WTC11 (cell line): ENCODE data around the gene PIK3C2B. TPM values are rescaled to one million over a fixed set of nuclear protein-coding genes. Genes with fewer than 3 reads are reported as not detected.

Experiments
- ATAC-seq: fragments of 200-7000 bp; cut with Tn5 transposase; 2 replicates; pipeline ENCODE4 v1.10.0; 2021; ENCODE audit warnings: mild to moderate bottlenecking, moderate library complexity
- CTCF ChIA-PET: fragments of 300-600 bp; sonication (Branson Sonifier 250); formaldehyde crosslinking; loops from one replicate; lab custom pipeline; 2021; ENCODE audit warnings: antibody characterized with exemption; lab: Charles Lee
- POLR2A ChIA-PET: fragments of 350-600 bp; sonication (Branson Sonifier 250); formaldehyde crosslinking; loops from one replicate; lab custom pipeline; 2021; ENCODE audit warnings: antibody characterized with exemption; lab: Charles Lee
- DNase-seq: peaks from one replicate; pipeline ENCODE4 v3.0.0; 2021; ENCODE audit warnings: low spot score
- H3K27ac Mint-ChIP-seq: 2 replicates; pipeline ENCODE4 v1.8.0; 2021; ENCODE audit warnings: mixed read lengths
- H3K27me3 Mint-ChIP-seq: 2 replicates; pipeline ENCODE4 v1.8.0; 2021; ENCODE audit warnings: low read depth, mild to moderate bottlenecking, moderate library complexity, mixed read lengths
- H3K36me3 Mint-ChIP-seq: 2 replicates; pipeline ENCODE4 v1.8.0; 2021; ENCODE audit warnings: mixed read lengths
- H3K4me1 Mint-ChIP-seq: 2 replicates; pipeline ENCODE4 v1.8.0; 2022; ENCODE audit warnings: mixed read lengths
- H3K4me3 Mint-ChIP-seq: 2 replicates; pipeline ENCODE4 v1.8.0; 2021; ENCODE audit warnings: mild to moderate bottlenecking, moderate library complexity, mixed read lengths
- H3K9me3 Mint-ChIP-seq: 2 replicates; pipeline ENCODE4 v1.8.0; 2021; ENCODE audit warnings: mixed read lengths
- CREM ChIP-seq: sonication (generic); formaldehyde crosslinking; IDR thresholded peaks from 2 replicates; pipeline ENCODE4 v1.8.1; 2022; ENCODE audit warnings: mild to moderate bottlenecking, missing genetic modification reagents, moderate library complexity
- E2F1 ChIP-seq: sonication (generic); formaldehyde crosslinking; IDR thresholded peaks from 2 replicates; pipeline ENCODE4 v1.8.0; 2022; ENCODE audit warnings: mild to moderate bottlenecking, missing genetic modification reagents
- FOXJ3 ChIP-seq: sonication (generic); formaldehyde crosslinking; IDR thresholded peaks from 2 replicates; pipeline ENCODE4 v1.9.0; 2021; ENCODE audit warnings: missing genetic modification reagents, mild to moderate bottlenecking, borderline replicate concordance
- GTF2I ChIP-seq: fragments of 250-450 bp; sonication (Bioruptor Pico); conservative IDR thresholded peaks from 2 replicates; pipeline ENCODE4 v1.4.0; 2021; ENCODE audit warnings: mild to moderate bottlenecking
- IRF1 ChIP-seq: sonication (generic); formaldehyde crosslinking; IDR thresholded peaks from 2 replicates; pipeline ENCODE4 v1.8.0; 2023; ENCODE audit warnings: missing genetic modification reagents
- IRF2 ChIP-seq: sonication (generic); formaldehyde crosslinking; IDR thresholded peaks from 2 replicates; pipeline ENCODE4 v1.8.0; 2022; ENCODE audit warnings: low read depth, missing genetic modification reagents, borderline replicate concordance
- JUN ChIP-seq: sonication (generic); formaldehyde crosslinking; IDR thresholded peaks from 2 replicates; pipeline ENCODE4 v1.8.0; 2023; ENCODE audit warnings: mild to moderate bottlenecking, missing genetic modification reagents
- NFE2L1 ChIP-seq: sonication (generic); formaldehyde crosslinking; IDR thresholded peaks from 2 replicates; pipeline ENCODE4 v1.8.1; 2023; ENCODE audit warnings: missing genetic modification reagents
- NFYB ChIP-seq: sonication (generic); formaldehyde crosslinking; conservative IDR thresholded peaks from 2 replicates; pipeline ENCODE4 v1.8.0; 2022; ENCODE audit warnings: low read depth, missing genetic modification reagents
- NR3C1 ChIP-seq: sonication (generic); formaldehyde crosslinking; conservative IDR thresholded peaks from 2 replicates; pipeline ENCODE4 v1.8.1; 2023; ENCODE audit warnings: low read depth, mild to moderate bottlenecking, missing genetic modification reagents
- SMAD4 ChIP-seq: sonication (generic); formaldehyde crosslinking; IDR thresholded peaks from 2 replicates; pipeline ENCODE4 v1.8.0; 2022; ENCODE audit warnings: mild to moderate bottlenecking, missing genetic modification reagents
- SP1 ChIP-seq: sonication (generic); formaldehyde crosslinking; conservative IDR thresholded peaks from 2 replicates; pipeline ENCODE4 v1.8.1; 2022; ENCODE audit warnings: missing genetic modification reagents
- TEAD4 ChIP-seq: sonication (generic); formaldehyde crosslinking; IDR thresholded peaks from 2 replicates; pipeline ENCODE4 v1.8.0; 2022; ENCODE audit warnings: mild to moderate bottlenecking, missing genetic modification reagents
- USF2 ChIP-seq: sonication (generic); formaldehyde crosslinking; IDR thresholded peaks from 2 replicates; pipeline ENCODE4 v1.8.1; 2023; ENCODE audit warnings: mild to moderate bottlenecking, missing genetic modification reagents, moderate library complexity
- ZBTB21 ChIP-seq: sonication (generic); formaldehyde crosslinking; IDR thresholded peaks from 2 replicates; pipeline ENCODE4 v1.8.1; 2023; ENCODE audit warnings: mild to moderate bottlenecking, missing genetic modification reagents, borderline replicate concordance
- ZNF219 ChIP-seq: sonication (generic); formaldehyde crosslinking; IDR thresholded peaks from 2 replicates; pipeline ENCODE4 v1.8.0; 2023; ENCODE audit warnings: missing genetic modification reagents, mild to moderate bottlenecking, borderline replicate concordance
- ZNF396 ChIP-seq: fragments of 250-450 bp; sonication (Bioruptor Pico); IDR thresholded peaks from 2 replicates; pipeline ENCODE4 v1.8.0; 2021; ENCODE audit warnings: mild to moderate bottlenecking, moderate library complexity, borderline replicate concordance
- ZNF416 ChIP-seq: fragments of 250-450 bp; sonication (Bioruptor Pico); IDR thresholded peaks from 2 replicates; pipeline ENCODE4 v1.9.0; 2021; ENCODE audit warnings: mild to moderate bottlenecking, inconsistent platforms
- ZSCAN18 ChIP-seq: fragments of 250-450 bp; sonication (Bioruptor Pico); IDR thresholded peaks from 2 replicates; pipeline ENCODE4 v2.1.2; 2022; ENCODE audit warnings: mild to moderate bottlenecking, moderate library complexity
- total RNA-seq: library from RNA; stranded (reverse); gene quantifications from 3 replicates; pipeline ENCODE4 v1.2.3, GENCODE V29; 2021
- TF ChIP-seq, protein P1 (sequence below): fragments of 250-450 bp; sonication (Bioruptor Pico); IDR thresholded peaks from 2 replicates; pipeline ENCODE4 v1.8.0; 2021; ENCODE audit warnings: mild to moderate bottlenecking
- TF ChIP-seq, protein P2 (sequence below): sonication (generic); formaldehyde crosslinking; IDR thresholded peaks from 2 replicates; pipeline ENCODE4 v1.8.1; 2022; ENCODE audit warnings: missing genetic modification reagents, borderline replicate concordance

Gene PIK3C2B
- total RNA-seq, 1 experiment from 2014 or later = 27.7 TPM

- H3K4me1 Mint-ChIP-seq = peaks cover 62% of the 10 kb centered on the region
- H3K36me3 Mint-ChIP-seq = no peaks in the 10 kb centered on the region
- no peak overlapping the region for H3K27ac Mint-ChIP-seq
- H3K27me3 Mint-ChIP-seq = no peaks in the 10 kb centered on the region; the same call in 1 of the 2 replicates
- no peaks in the 10 kb centered on the region for H3K9me3 Mint-ChIP-seq
- no peak overlapping the region for H3K4me3 Mint-ChIP-seq
- DNase-seq = no peak
- no peak for ATAC-seq
- CTCF ChIA-PET = interaction anchor here (0.9 to 6.2 kb wide), 11 partner anchors 14 to 327 kb away, joined by 3 to 130 read pairs (median 12); partner anchors contain the start of genes GOLT1A, MDM4 and PIK3C2B
- POLR2A ChIA-PET = interaction anchor here (0.8 to 1.2 kb wide), 2 partner anchors 12 to 15 kb away, joined by 3 read pairs; partner anchors contain the start of gene PIK3C2B
- no peak for TF ChIP-seq USF2
- no peak for TF ChIP-seq ZNF396 (CRISPR knock-in tag)
- TF ChIP-seq IRF2 (CRISPR knock-in tag) = no peak
- TF ChIP-seq, protein P1, sequence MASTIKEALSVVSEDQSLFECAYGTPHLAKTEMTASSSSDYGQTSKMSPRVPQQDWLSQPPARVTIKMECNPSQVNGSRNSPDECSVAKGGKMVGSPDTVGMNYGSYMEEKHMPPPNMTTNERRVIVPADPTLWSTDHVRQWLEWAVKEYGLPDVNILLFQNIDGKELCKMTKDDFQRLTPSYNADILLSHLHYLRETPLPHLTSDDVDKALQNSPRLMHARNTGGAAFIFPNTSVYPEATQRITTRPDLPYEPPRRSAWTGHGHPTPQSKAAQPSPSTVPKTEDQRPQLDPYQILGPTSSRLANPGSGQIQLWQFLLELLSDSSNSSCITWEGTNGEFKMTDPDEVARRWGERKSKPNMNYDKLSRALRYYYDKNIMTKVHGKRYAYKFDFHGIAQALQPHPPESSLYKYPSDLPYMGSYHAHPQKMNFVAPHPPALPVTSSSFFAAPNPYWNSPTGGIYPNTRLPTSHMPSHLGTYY (CRISPR knock-in tag) = no peak
- no peak for TF ChIP-seq E2F1 (CRISPR knock-in tag)
- no peak for TF ChIP-seq NFE2L1 (CRISPR knock-in tag)
- TF ChIP-seq ZBTB21 (CRISPR knock-in tag) = no peak
- no peak for TF ChIP-seq TEAD4
- TF ChIP-seq, protein P2, sequence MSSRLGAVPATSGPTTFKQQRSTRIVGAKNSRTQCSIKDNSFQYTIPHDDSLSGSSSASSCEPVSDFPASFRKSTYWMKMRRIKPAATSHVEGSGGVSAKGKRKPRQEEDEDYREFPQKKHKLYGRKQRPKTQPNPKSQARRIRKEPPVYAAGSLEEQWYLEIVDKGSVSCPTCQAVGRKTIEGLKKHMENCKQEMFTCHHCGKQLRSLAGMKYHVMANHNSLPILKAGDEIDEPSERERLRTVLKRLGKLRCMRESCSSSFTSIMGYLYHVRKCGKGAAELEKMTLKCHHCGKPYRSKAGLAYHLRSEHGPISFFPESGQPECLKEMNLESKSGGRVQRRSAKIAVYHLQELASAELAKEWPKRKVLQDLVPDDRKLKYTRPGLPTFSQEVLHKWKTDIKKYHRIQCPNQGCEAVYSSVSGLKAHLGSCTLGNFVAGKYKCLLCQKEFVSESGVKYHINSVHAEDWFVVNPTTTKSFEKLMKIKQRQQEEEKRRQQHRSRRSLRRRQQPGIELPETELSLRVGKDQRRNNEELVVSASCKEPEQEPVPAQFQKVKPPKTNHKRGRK (CRISPR knock-in tag) = no peak
- TF ChIP-seq ZNF416 = no peak
- TF ChIP-seq IRF1 = no peak
- TF ChIP-seq GTF2I (CRISPR knock-in tag) = no peak
- TF ChIP-seq SP1 (CRISPR knock-in tag) = no peak
- TF ChIP-seq SMAD4 (CRISPR knock-in tag) = no peak
- no peak for TF ChIP-seq NFYB
- TF ChIP-seq NR3C1 = no peak
- no peak for TF ChIP-seq FOXJ3
- TF ChIP-seq ZNF219 = no peak
- no peak for TF ChIP-seq CREM (CRISPR knock-in tag)
These were observed 15.0 kb downstream of the PIK3C2B start for GRCh38 chr1:204479387-204480136.

GRCh38 chr1:204478921-204479320 lies 15.7 kb downstream of the PIK3C2B start:
- Mint-ChIP-seq H3K36me3 (no peaks in the 10 kb centered on the region), H3K27ac (0 out of 2 replicates have a peak overlapping the region, but pooled peaks have one; percentile 8), H3K4me3 (no peak overlapping the region), H3K9me3 (no peaks in the 10 kb centered on the region), H3K27me3 (no peaks in the 10 kb centered on the region; the same call in 1 of the 2 replicates), H3K4me1 (peaks cover 67% of the 10 kb centered on the region)
- DNase-seq (no peak), ATAC-seq (no peak)
- CTCF ChIA-PET = interaction anchor here (1.0 to 6.2 kb wide), 13 partner anchors 12 to 328 kb away, joined by 3 to 130 read pairs (median 7); partner anchors contain the start of genes GOLT1A, MDM4 and PIK3C2B
- POLR2A ChIA-PET = interaction anchor here (0.8 to 1.2 kb wide), 2 partner anchors 12 to 16 kb away, joined by 3 read pairs; partner anchors contain the start of gene PIK3C2B
- TF ChIP-seq E2F1 (CRISPR knock-in tag) (no peak), JUN (CRISPR knock-in tag) (no peak), ZSCAN18 (CRISPR knock-in tag) (no peak), ZBTB21 (CRISPR knock-in tag) (no peak)
- TF ChIP-seq, protein P2 (CRISPR knock-in tag) = no peak
